Sigmoid colon (tissue), 7 donors: ENCODE results near the gene SIPA1L3. TPM values are rescaled to one million over a fixed set of nuclear protein-coding genes. Genes with fewer than 3 reads are reported as not detected.

Experiments used
- DNase-seq: peaks from one replicate; pipeline ENCODE4 v3.0.0-alpha.2; 2019
- H3K27ac ChIP-seq, 4 donors: fragments of 200-600 bp; sonication (generic); one replicate each; pipeline ENCODE4 v1.5.1; 2016 to 2019; ENCODE audit warnings: mild to moderate bottlenecking in 1 of 4
- H3K27me3 ChIP-seq, 3 donors: fragments of 200-600 bp; sonication (generic); one replicate each; pipeline ENCODE4 v1.5.1; 2019; ENCODE audit warnings: mild to moderate bottlenecking in 1 of 3
- H3K36me3 ChIP-seq, 4 donors: fragments of 200-600 bp; sonication (generic); one replicate each; pipeline ENCODE4 v1.5.1; 2016 to 2019
- H3K4me1 ChIP-seq, 4 donors: fragments of 200-600 bp; sonication (generic); one replicate each; pipeline ENCODE4 v1.5.1; 2017 to 2019
- H3K4me3 ChIP-seq, 4 donors: fragments of 200-600 bp; sonication (generic); one replicate each; pipeline ENCODE4 v1.5.1; 2017 to 2019; ENCODE audit warnings: mild to moderate bottlenecking in 2 of 4, moderate library complexity in 1 of 4
- H3K9me3 ChIP-seq, 4 donors: fragments of 200-600 bp in 3 of 4; sonication (generic) in 3 of 4; one replicate each; pipeline versions ENCODE4 v1.5.1 to v1.6.1; 2013 to 2019
- CTCF ChIP-seq, 4 experiments: fragments of 450-650 bp in 3 of 4; fragments of 200-600 bp in 1 of 4; IDR thresholded peaks; one replicate each; pipeline ENCODE4 v1.5.1; 2016 to 2019; ENCODE audit warnings: antibody characterized with exemption in 4 of 4, mild to moderate bottlenecking in 3 of 4, moderate library complexity in 2 of 4
- EP300 ChIP-seq, 4 donors: sonication (generic); formaldehyde crosslinking; IDR thresholded peaks; one replicate each; pipeline ENCODE4 v1.6.1; 2017; ENCODE audit warnings: antibody characterized with exemption in 4 of 4
- POLR2A ChIP-seq, 2 donors: fragments of 450-650 bp; IDR thresholded peaks; one replicate each; pipeline ENCODE4 v1.6.1; 2016; ENCODE audit warnings: antibody characterized with exemption in 2 of 2, mild to moderate bottlenecking in 2 of 2, moderate library complexity in 2 of 2
- POLR2AphosphoS5 ChIP-seq, 4 donors: sonication (generic); formaldehyde crosslinking; IDR thresholded peaks; one replicate each; pipeline ENCODE4 v1.6.1; 2017; ENCODE audit warnings: antibody characterized with exemption in 4 of 4
- WGBS, 2 donors: extraction: QIAGEN DNeasy Blood & Tissue Kit; methylation state at CpG; one replicate each; pipeline ENCODE4 v1.1.7; 2013; 5-methylcytosine and 5-hydroxymethylcytosine counted together
- intact Hi-C: fragments of 100-400 bp; cut with DNase I; formaldehyde crosslinking; loops from one replicate; pipeline ENCODE4 v1.15.1; 2023
- polyA plus RNA-seq, 3 donors: library from polyadenylated mRNA; stranded (reverse); fragments of 200-250 nt; gene quantifications; one replicate each; pipeline ENCODE4 v1.2.3, GENCODE V29; 2013
- total RNA-seq, 4 donors: library from RNA; depleted of rRNA; stranded (reverse); fragments of >200 nt; gene quantifications; one replicate each; pipeline ENCODE4 v1.1.0, GENCODE V29; 2016
- donor health status: healthy with polysubstance abuse.
- donor health status: Bipolar disorder and iron deficiency.
- donor health status: healthy.

SIPA1L3 gene
- total and polyA plus RNA-seq, 7 donors: 7.7 to 47.9 (median 9.9) TPM

DNA sequence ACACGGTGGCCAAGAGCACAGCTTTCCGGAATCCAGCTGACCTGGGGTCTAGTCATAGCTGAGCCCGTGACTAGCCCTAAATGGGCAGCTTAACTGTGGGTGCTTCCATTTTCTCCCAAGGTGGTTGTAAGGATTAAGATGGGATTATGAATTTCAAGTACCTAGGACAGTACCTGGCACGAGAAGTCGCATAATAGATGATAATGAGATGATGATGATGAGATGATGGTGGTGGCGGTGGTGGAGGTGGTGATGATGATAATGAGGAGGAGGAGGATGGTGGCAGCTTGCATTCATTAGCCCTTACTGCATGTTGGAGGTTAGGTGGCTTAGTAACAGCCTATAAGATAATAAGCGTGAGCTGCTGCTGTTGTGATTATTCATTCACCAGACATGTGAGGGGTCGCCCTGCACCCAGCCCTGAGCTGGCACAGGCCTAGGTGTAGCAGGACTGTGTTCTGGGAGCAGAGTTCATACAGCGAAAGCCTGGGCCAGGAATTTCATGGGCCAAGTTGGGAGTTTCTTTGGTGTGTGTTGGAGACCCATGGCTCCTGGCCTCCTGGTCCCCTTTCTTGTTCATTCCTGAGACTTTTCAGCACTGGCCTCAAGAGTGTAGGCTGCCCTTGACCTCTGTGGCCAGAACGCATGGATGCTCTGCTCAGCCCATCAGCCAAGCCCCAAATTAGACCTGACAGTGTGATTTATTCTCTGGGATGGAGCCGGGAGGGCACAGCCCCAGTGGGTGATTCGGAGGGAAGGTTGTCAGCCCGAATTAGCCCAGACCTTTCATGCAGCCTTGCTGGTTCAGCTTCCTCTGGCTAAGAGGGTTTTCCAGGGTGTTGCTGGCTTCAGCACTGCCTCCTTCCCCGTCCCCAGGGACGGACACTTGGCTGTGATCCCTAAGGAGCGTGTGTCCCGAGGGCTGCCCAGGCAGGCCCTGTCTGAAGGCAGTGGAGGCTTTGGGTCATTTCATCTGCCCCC lies 128.8 kb downstream of the SIPA1L3 start:
- H3K27ac ChIP-seq: no peak overlapping the region
- H3K4me1 ChIP-seq: peaks cover 0 to 9% (median 4%) of the 10 kb centered on the region in 4 donors
- no peak overlapping the region for H3K4me3 ChIP-seq
- H3K27me3 ChIP-seq: no peaks in the 10 kb centered on the region
- TF ChIP-seq EP300 (IDR thresholded peaks at IDR 0.05) (no peak), POLR2A (IDR thresholded peaks at IDR 0.05) (no peak), POLR2AphosphoS5 (IDR thresholded peaks at IDR 0.05) (no peak), CTCF (IDR thresholded peaks at IDR 0.05) (no peak)
- 89 to 90% methylated on average over 17 of the region's 17 CpGs for WGBS, 2 donors
- no peaks in the 10 kb centered on the region for H3K9me3 ChIP-seq
- DNase-seq: no peak
- H3K36me3 ChIP-seq: peaks cover 0 to 7% (median 0%) of the 10 kb centered on the region in 4 donors
- intact Hi-C loops: no loop called here

- TF ChIP-seq POLR2A (IDR thresholded peaks at IDR 0.05) (no peak), CTCF (IDR thresholded peaks at IDR 0.05) (no peak), POLR2AphosphoS5 (IDR thresholded peaks at IDR 0.05) (no peak), EP300 (IDR thresholded peaks at IDR 0.05) (no peak)
- H3K27ac ChIP-seq: no peak overlapping the region
- H3K27me3 ChIP-seq: no peaks in the 10 kb centered on the region
- H3K4me3 ChIP-seq: no peak overlapping the region
- 68 to 80% methylated on average over 18 of the region's 18 CpGs for WGBS, 2 donors
- DNase-seq: no peak
- intact Hi-C loops: no loop called here
- no peaks in the 10 kb centered on the region for H3K9me3 ChIP-seq
- peaks cover 0 to 9% (median 4%) of the 10 kb centered on the region in 4 donors for H3K4me1 ChIP-seq
- no peaks in the 10 kb centered on the region for H3K36me3 ChIP-seq
These were observed 130.0 kb downstream of the SIPA1L3 start for GRCh38 chr19:38036707-38037611.

GRCh38 chr19:38039966-38040365 lies 133.0 kb downstream of the SIPA1L3 start:
- Histone ChIP-seq H3K36me3 (no peaks in the 10 kb centered on the region), H3K27me3 (no peaks in the 10 kb centered on the region), H3K4me3 (no peak overlapping the region), H3K4me1 (peaks cover 0 to 9% (median 4%) of the 10 kb centered on the region in 4 donors), H3K9me3 (no peaks in the 10 kb centered on the region), H3K27ac (no peak overlapping the region)
- no peak for DNase-seq
- TF ChIP-seq POLR2AphosphoS5 (IDR thresholded peaks at IDR 0.05) (no peak), POLR2A (IDR thresholded peaks at IDR 0.05) (no peak), EP300 (IDR thresholded peaks at IDR 0.05) (no peak), CTCF (IDR thresholded peaks at IDR 0.05) (no peak)
- intact Hi-C loops: no loop called here
- WGBS, 2 donors: 84 to 87% methylated on average over 6 of the region's 6 CpGs

DNA sequence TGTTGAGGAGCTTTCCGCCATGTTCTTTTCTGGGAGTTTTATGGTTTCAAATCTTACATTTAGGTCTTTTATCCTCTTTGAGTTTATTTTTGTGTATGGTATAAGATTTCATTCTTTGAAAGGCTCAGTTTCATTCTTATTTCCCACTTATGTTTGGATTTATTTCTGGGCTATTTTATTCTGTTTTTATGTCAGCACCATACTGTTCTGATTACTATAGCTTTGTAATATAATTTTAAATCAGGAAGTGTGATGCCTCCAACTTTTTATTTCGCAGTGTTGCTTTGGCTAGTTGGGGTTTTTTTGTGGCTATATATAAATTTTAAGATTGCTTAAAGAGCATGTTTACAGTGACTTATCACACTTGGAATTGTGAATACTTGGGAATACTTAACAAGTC lies 135.1 kb downstream of the SIPA1L3 start:
- no peaks in the 10 kb centered on the region for H3K36me3 ChIP-seq
- no peaks in the 10 kb centered on the region for H3K4me1 ChIP-seq
- no peak overlapping the region for H3K4me3 ChIP-seq
- H3K27me3 ChIP-seq: no peaks in the 10 kb centered on the region
- 96 to 99% methylated on average over 2 of the region's 2 CpGs for WGBS, 2 donors
- no peak overlapping the region for H3K27ac ChIP-seq
- TF ChIP-seq POLR2AphosphoS5 (IDR thresholded peaks at IDR 0.05) (no peak), POLR2A (IDR thresholded peaks at IDR 0.05) (no peak), EP300 (IDR thresholded peaks at IDR 0.05) (no peak), CTCF (IDR thresholded peaks at IDR 0.05) (no peak)
- no peak for DNase-seq
- H3K9me3 ChIP-seq: no peaks in the 10 kb centered on the region
- intact Hi-C loops: no loop called here
